Hindlimb muscle (tissue), 1 donor: ENCODE results near the gene EPX. TPM values are rescaled to one million over a fixed set of nuclear protein-coding genes. Genes with fewer than 3 reads are reported as not detected.
"Not testable (repeated sequence)": the region's sequence is repeated elsewhere in the genome, so short reads cannot be mapped to it uniquely, and the experiment has no call there.

Source experiments
- DNase-seq: peaks from one replicate; pipeline ENCODE4 v3.0.0-alpha.2; 2013
- polyA plus RNA-seq: library from polyadenylated mRNA; unstranded; fragments of 120-200 nt; gene quantifications from one replicate; pipeline ENCODE4 v1.2.1, GENCODE V29; 2013; ENCODE audit not compliant: insufficient read length

Gene EPX
- polyA plus RNA-seq: 0.62 TPM

- DNase-seq: no peak
Measured at GRCh38 chr17:58192612-58193011, at the start of gene EPX. Gene EPX, plus strand, starts transcription at chr17:58192726. Its CDS starts 121 bp downstream, at chr17:58192847.

- not testable (repeated sequence) for DNase-seq
Measured at GRCh38 chr17:58143335-58143734, 49.2 kb upstream of the EPX start.

GRCh38 chr17:58144801-58145200, 47.7 kb upstream of the EPX start:
- no peak for DNase-seq

- DNase-seq: no peak
Measured at GRCh38 chr17:58147930-58148434, 44.5 kb upstream of the EPX start, which contains the start of gene OR4D1. Gene OR4D1, plus strand, starts transcription at chr17:58148384. Its CDS starts 6,770 bp downstream, at chr17:58155154.

GRCh38 chr17:58148609-58149008, 43.9 kb upstream of the EPX start:
- no peak for DNase-seq

- no peak for DNase-seq
Measured at GRCh38 chr17:58150394-58150793, 42.1 kb upstream of the EPX start.

GRCh38 chr17:58153046-58153445, 39.5 kb upstream of the EPX start:
- no peak for DNase-seq

GRCh38 chr17:58153671-58154070, 38.9 kb upstream of the EPX start:
- DNase-seq: no peak

- peak; percentile 1 for DNase-seq
Measured at GRCh38 chr17:58156839-58157803, 35.4 kb upstream of the EPX start.

- no peak for DNase-seq
Measured at GRCh38 chr17:58158181-58158580, 34.3 kb upstream of the EPX start.

- no peak for DNase-seq
Measured at GRCh38 chr17:58161566-58161965, 31.0 kb upstream of the EPX start.

GRCh38 chr17:58165981-58166380, 26.5 kb upstream of the EPX start:
- no peak for DNase-seq

- no peak for DNase-seq
Measured at GRCh38 chr17:58166682-58167081, 25.8 kb upstream of the EPX start, which contains the start of gene OR4D2. Gene OR4D2, plus strand, starts transcription at chr17:58166982. Its CDS starts 2,674 bp downstream, at chr17:58169656.

- DNase-seq: no peak
Measured at GRCh38 chr17:58170622-58171021, 21.9 kb upstream of the EPX start.

- no peak for DNase-seq
Measured at GRCh38 chr17:58172369-58173071, 20.0 kb upstream of the EPX start.

- DNase-seq: no peak
Measured at GRCh38 chr17:58174871-58175270, 17.7 kb upstream of the EPX start.

- DNase-seq: no peak
Measured at GRCh38 chr17:58176200-58176599, 16.3 kb upstream of the EPX start.

GRCh38 chr17:58181796-58182195, 10.7 kb upstream of the EPX start:
- no peak for DNase-seq

GRCh38 chr17:58183514-58183913, 9.0 kb upstream of the EPX start:
- no peak for DNase-seq

GRCh38 chr17:58184308-58184985, 8.1 kb upstream of the EPX start:
- DNase-seq: peak; percentile 26

- DNase-seq: no peak
Measured at GRCh38 chr17:58184986-58185761, 7.4 kb upstream of the EPX start.

GRCh38 chr17:58186591-58186990, 5.9 kb upstream of the EPX start:
- no peak for DNase-seq
